HepG2 (cell line): ENCODE measurements around the gene ITGAE. TPM values are rescaled to one million over a fixed set of nuclear protein-coding genes. Genes with fewer than 3 reads are reported as not detected.
A peak's percentile ranks its signal among the peaks of the same experiment; 100 is the strongest.

Experiments used
- HOXA5 ChIP-seq: sonication (generic); formaldehyde crosslinking; IDR thresholded peaks from 2 replicates; pipeline ENCODE4 v1.4.0; 2020; ENCODE audit warnings: missing genetic modification reagents
- MTF2 ChIP-seq: sonication (generic); formaldehyde crosslinking; IDR thresholded peaks from 2 replicates; pipeline ENCODE4 v1.5.0; 2020; ENCODE audit warnings: missing genetic modification reagents, borderline replicate concordance
- SOX6 ChIP-seq, 2 experiments: fragments of 450-650 bp in 1 of 2; sonication (generic) in 1 of 2; formaldehyde crosslinking in 1 of 2; IDR thresholded peaks; 2 replicates each; pipeline versions ENCODE4 v1.4.0 to v1.6.1; 2017 to 2020; ENCODE audit warnings: antibody characterized with exemption in 1 of 2, mild to moderate bottlenecking in 1 of 2, missing genetic modification reagents in 1 of 2
- TBP ChIP-seq: sonication (generic); formaldehyde crosslinking; IDR thresholded peaks from 2 replicates; pipeline ENCODE4 v1.5.0; 2020; ENCODE audit warnings: missing genetic modification reagents
- TEAD3 ChIP-seq: optimal IDR thresholded peaks from 2 replicates; pipeline ENCODE3; 2016; ENCODE audit warnings: borderline replicate concordance
- ZNF207 ChIP-seq: fragments of 450-650 bp; IDR thresholded peaks from 2 replicates; pipeline ENCODE4 v1.6.1; 2016; ENCODE audit warnings: antibody characterized with exemption, borderline replicate concordance
- ZNF225 ChIP-seq: sonication (generic); formaldehyde crosslinking; IDR thresholded peaks from 2 replicates; pipeline ENCODE4 v1.4.0; 2020; ENCODE audit warnings: mild to moderate bottlenecking, missing genetic modification reagents
- ZNF430 ChIP-seq: sonication (generic); formaldehyde crosslinking; IDR thresholded peaks from 2 replicates; pipeline ENCODE4 v1.9.0; 2021; ENCODE audit warnings: mild to moderate bottlenecking, missing genetic modification reagents
- ZNF556 ChIP-seq: sonication (generic); formaldehyde crosslinking; IDR thresholded peaks from 2 replicates; pipeline ENCODE4 v1.4.0; 2020; ENCODE audit warnings: mild to moderate bottlenecking, missing genetic modification reagents, borderline replicate concordance
- ZNF589 ChIP-seq: sonication (generic); formaldehyde crosslinking; conservative IDR thresholded peaks from 2 replicates; pipeline ENCODE4 v1.8.0; 2022; ENCODE audit warnings: mild to moderate bottlenecking, moderate library complexity, missing genetic modification reagents
- ZNF709 ChIP-seq: sonication (generic); formaldehyde crosslinking; IDR thresholded peaks from 2 replicates; pipeline ENCODE4 v1.5.0; 2020; ENCODE audit warnings: mild to moderate bottlenecking, missing genetic modification reagents
- polyA plus RNA-seq, 8 experiments: library from polyadenylated mRNA; depleted of rRNA in 3 of 8; stranded (reverse) in 7 of 8; unstranded in 1 of 8; fragments of >200 nt; fragmentation: Illumina TruSeq in 4 of 8; extraction: Trizol in 4 of 8; gene quantifications; 2 replicates each; pipeline versions ENCODE4 v1.2.1 to v1.2.3, GENCODE V29; 2011 to 2016; ENCODE audit warnings: low read depth in 4 of 8, missing spikeins in 1 of 8, mixed read lengths in 1 of 8; ENCODE audit not compliant: insufficient read depth in 1 of 8
- total RNA-seq, 5 experiments: library from RNA; depleted of rRNA; stranded (reverse); fragments of >200 nt; fragmentation: Illumina TruSeq; extraction: Trizol; gene quantifications; 2 replicates each; pipeline ENCODE4 v1.2.3, GENCODE V29; 2016; ENCODE audit warnings: low read depth in 1 of 5
- TF ChIP-seq, protein P1 (sequence below): sonication (generic); formaldehyde crosslinking; IDR thresholded peaks from 2 replicates; pipeline ENCODE4 v1.8.0; 2022; ENCODE audit warnings: mild to moderate bottlenecking, missing genetic modification reagents, moderate library complexity
- TF ChIP-seq, protein P2 (sequence below): sonication (generic); formaldehyde crosslinking; IDR thresholded peaks from 2 replicates; pipeline ENCODE4 v1.5.0; 2020; ENCODE audit warnings: missing genetic modification reagents
- TF ChIP-seq, protein P3 (sequence below): sonication (generic); formaldehyde crosslinking; IDR thresholded peaks from 2 replicates; pipeline ENCODE4; 2020; ENCODE audit warnings: missing genetic modification reagents, mild to moderate bottlenecking, borderline replicate concordance
- TF ChIP-seq, protein P4 (sequence below): sonication (generic); formaldehyde crosslinking; IDR thresholded peaks from 2 replicates; pipeline ENCODE4 v1.5.0; 2020; ENCODE audit warnings: missing genetic modification reagents
- TF ChIP-seq, protein P5 (sequence below): sonication (generic); formaldehyde crosslinking; IDR thresholded peaks from 2 replicates; pipeline ENCODE4 v1.5.1; 2020; ENCODE audit warnings: mild to moderate bottlenecking, missing genetic modification reagents, moderate library complexity
- TF ChIP-seq, protein P6 (sequence below): fragments of 450-650 bp; IDR thresholded peaks from 2 replicates; pipeline ENCODE4 v1.6.1; 2017

The ITGAE gene
- total and polyA plus RNA-seq, 2 of the 13 experiments (the other 11 are each of a cell fraction or from before 2014, with no cell fraction given), result 42.3 to 49.0 TPM

DNA sequence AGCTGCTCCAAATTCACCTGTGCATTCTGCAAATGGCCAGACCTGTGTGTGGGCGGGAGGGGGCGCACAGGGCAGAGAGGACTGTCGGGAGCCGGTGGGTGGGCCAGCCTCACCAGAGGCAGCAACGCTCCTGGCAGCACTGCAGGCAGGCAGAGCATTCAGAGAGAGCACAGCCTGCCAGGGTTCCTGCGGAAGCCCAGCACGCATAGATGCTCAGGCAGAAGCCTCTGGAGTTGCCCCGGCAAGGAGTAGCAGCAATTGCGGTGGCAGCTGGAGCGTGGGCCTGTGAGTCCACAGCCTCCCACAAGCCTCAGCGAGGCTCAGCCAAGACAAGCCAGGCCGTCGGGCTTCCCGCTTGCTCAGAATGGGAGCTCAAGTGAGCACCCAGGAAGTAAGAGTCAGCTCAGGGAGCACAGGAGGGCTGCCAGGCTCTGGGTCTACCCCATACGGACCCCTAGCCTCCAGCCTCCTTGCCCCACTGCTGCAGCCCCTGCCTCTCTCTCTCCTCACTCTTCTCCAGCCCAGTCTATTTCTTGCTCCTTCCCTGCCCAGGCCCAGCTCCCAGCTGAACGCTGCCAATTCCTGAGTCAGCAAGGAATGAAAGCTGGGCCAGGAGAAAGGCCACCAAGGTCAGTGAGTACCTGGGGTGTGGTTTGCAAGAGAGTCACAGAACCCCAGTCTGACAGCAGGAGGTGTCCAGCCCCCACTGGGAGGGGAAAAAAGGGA lies 122.7 kb downstream of the ITGAE start (continued):
- TF ChIP-seq, protein P1, sequence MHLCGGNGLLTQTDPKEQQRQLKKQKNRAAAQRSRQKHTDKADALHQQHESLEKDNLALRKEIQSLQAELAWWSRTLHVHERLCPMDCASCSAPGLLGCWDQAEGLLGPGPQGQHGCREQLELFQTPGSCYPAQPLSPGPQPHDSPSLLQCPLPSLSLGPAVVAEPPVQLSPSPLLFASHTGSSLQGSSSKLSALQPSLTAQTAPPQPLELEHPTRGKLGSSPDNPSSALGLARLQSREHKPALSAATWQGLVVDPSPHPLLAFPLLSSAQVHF (CRISPR knock-in tag), result no peak
- TF ChIP-seq ZNF207 (no peak), MTF2 (CRISPR knock-in tag) (no peak), HOXA5 (CRISPR knock-in tag) (no peak), ZNF556 (CRISPR knock-in tag) (no peak), ZNF589 (CRISPR knock-in tag) (no peak), ZNF430 (CRISPR knock-in tag) (peak; percentile 38; the same call in 1 of the 2 replicates), TEAD3 (CRISPR knock-in tag) (no peak), SOX6 (IDR thresholded peaks at IDR 0.05) (no peak), SOX6 (CRISPR knock-in tag; IDR thresholded peaks at IDR 0.05) (0 out of 2 replicates have a peak, but pooled peaks have one; percentile 21), ZNF225 (no peak), ZNF709 (no peak), TBP (no peak)
- TF ChIP-seq, protein P2, sequence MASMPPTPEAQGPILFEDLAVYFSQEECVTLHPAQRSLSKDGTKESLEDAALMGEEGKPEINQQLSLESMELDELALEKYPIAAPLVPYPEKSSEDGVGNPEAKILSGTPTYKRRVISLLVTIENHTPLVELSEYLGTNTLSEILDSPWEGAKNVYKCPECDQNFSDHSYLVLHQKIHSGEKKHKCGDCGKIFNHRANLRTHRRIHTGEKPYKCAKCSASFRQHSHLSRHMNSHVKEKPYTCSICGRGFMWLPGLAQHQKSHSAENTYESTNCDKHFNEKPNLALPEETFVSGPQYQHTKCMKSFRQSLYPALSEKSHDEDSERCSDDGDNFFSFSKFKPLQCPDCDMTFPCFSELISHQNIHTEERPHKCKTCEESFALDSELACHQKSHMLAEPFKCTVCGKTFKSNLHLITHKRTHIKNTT (CRISPR knock-in tag), result no peak
- TF ChIP-seq, protein P3, sequence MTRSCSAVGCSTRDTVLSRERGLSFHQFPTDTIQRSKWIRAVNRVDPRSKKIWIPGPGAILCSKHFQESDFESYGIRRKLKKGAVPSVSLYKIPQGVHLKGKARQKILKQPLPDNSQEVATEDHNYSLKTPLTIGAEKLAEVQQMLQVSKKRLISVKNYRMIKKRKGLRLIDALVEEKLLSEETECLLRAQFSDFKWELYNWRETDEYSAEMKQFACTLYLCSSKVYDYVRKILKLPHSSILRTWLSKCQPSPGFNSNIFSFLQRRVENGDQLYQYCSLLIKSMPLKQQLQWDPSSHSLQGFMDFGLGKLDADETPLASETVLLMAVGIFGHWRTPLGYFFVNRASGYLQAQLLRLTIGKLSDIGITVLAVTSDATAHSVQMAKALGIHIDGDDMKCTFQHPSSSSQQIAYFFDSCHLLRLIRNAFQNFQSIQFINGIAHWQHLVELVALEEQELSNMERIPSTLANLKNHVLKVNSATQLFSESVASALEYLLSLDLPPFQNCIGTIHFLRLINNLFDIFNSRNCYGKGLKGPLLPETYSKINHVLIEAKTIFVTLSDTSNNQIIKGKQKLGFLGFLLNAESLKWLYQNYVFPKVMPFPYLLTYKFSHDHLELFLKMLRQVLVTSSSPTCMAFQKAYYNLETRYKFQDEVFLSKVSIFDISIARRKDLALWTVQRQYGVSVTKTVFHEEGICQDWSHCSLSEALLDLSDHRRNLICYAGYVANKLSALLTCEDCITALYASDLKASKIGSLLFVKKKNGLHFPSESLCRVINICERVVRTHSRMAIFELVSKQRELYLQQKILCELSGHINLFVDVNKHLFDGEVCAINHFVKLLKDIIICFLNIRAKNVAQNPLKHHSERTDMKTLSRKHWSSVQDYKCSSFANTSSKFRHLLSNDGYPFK (CRISPR knock-in tag), result peak; percentile 38; the same call in 1 of the 2 replicates
- TF ChIP-seq, protein P4, sequence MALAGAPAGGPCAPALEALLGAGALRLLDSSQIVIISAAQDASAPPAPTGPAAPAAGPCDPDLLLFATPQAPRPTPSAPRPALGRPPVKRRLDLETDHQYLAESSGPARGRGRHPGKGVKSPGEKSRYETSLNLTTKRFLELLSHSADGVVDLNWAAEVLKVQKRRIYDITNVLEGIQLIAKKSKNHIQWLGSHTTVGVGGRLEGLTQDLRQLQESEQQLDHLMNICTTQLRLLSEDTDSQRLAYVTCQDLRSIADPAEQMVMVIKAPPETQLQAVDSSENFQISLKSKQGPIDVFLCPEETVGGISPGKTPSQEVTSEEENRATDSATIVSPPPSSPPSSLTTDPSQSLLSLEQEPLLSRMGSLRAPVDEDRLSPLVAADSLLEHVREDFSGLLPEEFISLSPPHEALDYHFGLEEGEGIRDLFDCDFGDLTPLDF, result no peak
- TF ChIP-seq, protein P5, sequence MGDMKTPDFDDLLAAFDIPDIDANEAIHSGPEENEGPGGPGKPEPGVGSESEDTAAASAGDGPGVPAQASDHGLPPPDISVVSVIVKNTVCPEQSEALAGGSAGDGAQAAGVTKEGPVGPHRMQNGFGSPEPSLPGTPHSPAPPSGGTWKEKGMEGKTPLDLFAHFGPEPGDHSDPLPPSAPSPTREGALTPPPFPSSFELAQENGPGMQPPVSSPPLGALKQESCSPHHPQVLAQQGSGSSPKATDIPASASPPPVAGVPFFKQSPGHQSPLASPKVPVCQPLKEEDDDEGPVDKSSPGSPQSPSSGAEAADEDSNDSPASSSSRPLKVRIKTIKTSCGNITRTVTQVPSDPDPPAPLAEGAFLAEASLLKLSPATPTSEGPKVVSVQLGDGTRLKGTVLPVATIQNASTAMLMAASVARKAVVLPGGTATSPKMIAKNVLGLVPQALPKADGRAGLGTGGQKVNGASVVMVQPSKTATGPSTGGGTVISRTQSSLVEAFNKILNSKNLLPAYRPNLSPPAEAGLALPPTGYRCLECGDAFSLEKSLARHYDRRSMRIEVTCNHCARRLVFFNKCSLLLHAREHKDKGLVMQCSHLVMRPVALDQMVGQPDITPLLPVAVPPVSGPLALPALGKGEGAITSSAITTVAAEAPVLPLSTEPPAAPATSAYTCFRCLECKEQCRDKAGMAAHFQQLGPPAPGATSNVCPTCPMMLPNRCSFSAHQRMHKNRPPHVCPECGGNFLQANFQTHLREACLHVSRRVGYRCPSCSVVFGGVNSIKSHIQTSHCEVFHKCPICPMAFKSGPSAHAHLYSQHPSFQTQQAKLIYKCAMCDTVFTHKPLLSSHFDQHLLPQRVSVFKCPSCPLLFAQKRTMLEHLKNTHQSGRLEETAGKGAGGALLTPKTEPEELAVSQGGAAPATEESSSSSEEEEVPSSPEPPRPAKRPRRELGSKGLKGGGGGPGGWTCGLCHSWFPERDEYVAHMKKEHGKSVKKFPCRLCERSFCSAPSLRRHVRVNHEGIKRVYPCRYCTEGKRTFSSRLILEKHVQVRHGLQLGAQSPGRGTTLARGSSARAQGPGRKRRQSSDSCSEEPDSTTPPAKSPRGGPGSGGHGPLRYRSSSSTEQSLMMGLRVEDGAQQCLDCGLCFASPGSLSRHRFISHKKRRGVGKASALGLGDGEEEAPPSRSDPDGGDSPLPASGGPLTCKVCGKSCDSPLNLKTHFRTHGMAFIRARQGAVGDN (CRISPR knock-in tag), result peak; percentile 92
- TF ChIP-seq, protein P6, sequence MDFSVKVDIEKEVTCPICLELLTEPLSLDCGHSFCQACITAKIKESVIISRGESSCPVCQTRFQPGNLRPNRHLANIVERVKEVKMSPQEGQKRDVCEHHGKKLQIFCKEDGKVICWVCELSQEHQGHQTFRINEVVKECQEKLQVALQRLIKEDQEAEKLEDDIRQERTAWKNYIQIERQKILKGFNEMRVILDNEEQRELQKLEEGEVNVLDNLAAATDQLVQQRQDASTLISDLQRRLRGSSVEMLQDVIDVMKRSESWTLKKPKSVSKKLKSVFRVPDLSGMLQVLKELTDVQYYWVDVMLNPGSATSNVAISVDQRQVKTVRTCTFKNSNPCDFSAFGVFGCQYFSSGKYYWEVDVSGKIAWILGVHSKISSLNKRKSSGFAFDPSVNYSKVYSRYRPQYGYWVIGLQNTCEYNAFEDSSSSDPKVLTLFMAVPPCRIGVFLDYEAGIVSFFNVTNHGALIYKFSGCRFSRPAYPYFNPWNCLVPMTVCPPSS, result no peak
